ENCODE measurements around the gene FXR1.

DNA sequence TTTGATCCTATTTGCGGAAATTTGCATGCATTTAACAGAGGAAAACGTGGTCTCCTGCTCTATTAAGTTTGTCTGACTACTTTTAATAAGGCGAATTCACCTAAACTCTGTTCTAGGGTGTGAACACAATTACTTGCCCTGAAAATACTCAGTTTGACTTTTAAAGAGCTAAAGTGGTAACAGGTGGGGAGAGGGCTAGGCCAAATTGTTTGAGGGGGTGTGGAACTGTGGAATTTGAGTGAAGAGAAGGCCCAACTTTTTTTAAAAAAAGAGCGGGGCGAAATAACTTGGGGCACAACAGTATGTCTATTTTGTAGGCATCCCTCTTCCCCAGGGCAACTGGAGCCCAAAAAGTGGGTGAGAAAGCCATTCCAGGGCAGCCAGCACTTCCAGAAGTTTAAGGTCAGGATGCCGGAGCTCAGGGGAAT, 580 bp upstream of the FXR1 start:
- TF ChIP-seq POLR2A (IDR thresholded peaks at IDR 0.05; ENCODE audit: low read depth, low read length) (no peak), POLR2AphosphoS5 (IDR thresholded peaks at IDR 0.05; ENCODE audit: low read depth, low read length) (no peak), TAF1 (IDR thresholded peaks at IDR 0.05; ENCODE audit: borderline replicate concordance, low read depth, low read length) (no peak)
